Activated CD4-positive, alpha-beta T cell treated with anti-CD3 and anti-CD28 coated beads, Interleukin-2, amount 10 ng/mL, durations not matched to agents 7 days and 5 days (primary cell): Measurements from ENCODE around the gene PTPRD. TPM values are rescaled to one million over a fixed set of nuclear protein-coding genes. Genes with fewer than 3 reads are reported as not detected.

Experiments used
- CTCF ChIA-PET: fragments of 350-600 bp; sonication (Branson Sonifier 250); formaldehyde crosslinking; loops from one replicate; lab custom pipeline; 2021; ENCODE audit warnings: antibody characterized with exemption; lab: Charles Lee
- POLR2A ChIA-PET: fragments of 350-600 bp; sonication (Branson Sonifier 250); formaldehyde crosslinking; loops from one replicate; lab custom pipeline; 2021; ENCODE audit warnings: antibody characterized with exemption; lab: Charles Lee
- DNase-seq: peaks from one replicate; pipeline ENCODE4 v3.0.0-alpha.2; 2020
- H3K27ac Mint-ChIP-seq: one replicate; pipeline ENCODE4 v1.8.0; 2021; ENCODE audit warnings: mild to moderate bottlenecking, moderate library complexity, mixed read lengths
- H3K27me3 Mint-ChIP-seq: one replicate; pipeline ENCODE4 v1.8.0; 2021; ENCODE audit warnings: mixed read lengths
- H3K36me3 Mint-ChIP-seq: one replicate; pipeline ENCODE4 v1.8.0; 2021; ENCODE audit warnings: low read depth, mixed read lengths
- H3K4me1 Mint-ChIP-seq: one replicate; pipeline ENCODE4 v1.8.0; 2021; ENCODE audit warnings: mixed read lengths
- H3K4me3 Mint-ChIP-seq: one replicate; pipeline ENCODE4 v1.8.0; 2021; ENCODE audit warnings: mild to moderate bottlenecking, moderate library complexity, mixed read lengths
- H3K9me3 Mint-ChIP-seq: one replicate; pipeline ENCODE4 v1.8.0; 2021; ENCODE audit warnings: mixed read lengths
- total RNA-seq, 2 experiments: library from RNA; stranded (reverse); gene quantifications; one replicate each; pipeline ENCODE4 v1.2.3, GENCODE V29; 2021

Gene PTPRD
- total RNA-seq, 2 experiments from 2014 or later: not detected

GRCh38 chr9:8670751-8671150 lies 1942.1 kb downstream of the PTPRD start:
- Mint-ChIP-seq H3K9me3 (no peaks in the 10 kb centered on the region), H3K4me1 (no peaks in the 10 kb centered on the region), H3K4me3 (no peak overlapping the region), H3K27me3 (no peaks in the 10 kb centered on the region), H3K36me3 (no peaks in the 10 kb centered on the region), H3K27ac (no peak overlapping the region)
- CTCF ChIA-PET: no interaction called here
- POLR2A ChIA-PET: no interaction called here
- no peak for DNase-seq

- Mint-ChIP-seq H3K27me3 (no peaks in the 10 kb centered on the region), H3K4me1 (no peaks in the 10 kb centered on the region), H3K27ac (no peak overlapping the region), H3K4me3 (no peak overlapping the region), H3K36me3 (no peaks in the 10 kb centered on the region), H3K9me3 (no peaks in the 10 kb centered on the region)
- ChIA-PET POLR2A (no interaction called here), CTCF (no interaction called here)
- no peak for DNase-seq
Measured at GRCh38 chr9:8668751-8669150, 1944.1 kb downstream of the PTPRD start.

- ChIA-PET POLR2A (no interaction called here), CTCF (no interaction called here)
- Mint-ChIP-seq H3K36me3 (no peaks in the 10 kb centered on the region), H3K27me3 (no peaks in the 10 kb centered on the region), H3K4me1 (no peaks in the 10 kb centered on the region), H3K4me3 (no peak overlapping the region), H3K9me3 (no peaks in the 10 kb centered on the region), H3K27ac (no peak overlapping the region)
- DNase-seq: no peak
Measured at GRCh38 chr9:8668231-8668630, 1944.6 kb downstream of the PTPRD start.

GRCh38 chr9:8666060-8666459 lies 1946.7 kb downstream of the PTPRD start:
- Mint-ChIP-seq H3K36me3 (no peaks in the 10 kb centered on the region), H3K27ac (no peak overlapping the region), H3K9me3 (no peaks in the 10 kb centered on the region), H3K4me3 (no peak overlapping the region), H3K4me1 (no peaks in the 10 kb centered on the region), H3K27me3 (no peaks in the 10 kb centered on the region)
- ChIA-PET POLR2A (no interaction called here), CTCF (no interaction called here)
- DNase-seq: no peak

GRCh38 chr9:8660383-8660782 lies 1952.4 kb downstream of the PTPRD start:
- Mint-ChIP-seq H3K27ac (no peak overlapping the region), H3K4me1 (no peaks in the 10 kb centered on the region), H3K9me3 (no peaks in the 10 kb centered on the region), H3K4me3 (no peak overlapping the region), H3K36me3 (no peaks in the 10 kb centered on the region), H3K27me3 (no peaks in the 10 kb centered on the region)
- DNase-seq: no peak
- ChIA-PET POLR2A (no interaction called here), CTCF (no interaction called here)

GRCh38 chr9:8659108-8659507 lies 1953.7 kb downstream of the PTPRD start:
- POLR2A ChIA-PET: no interaction called here
- CTCF ChIA-PET: no interaction called here

GRCh38 chr9:8655071-8655470 lies 1957.7 kb downstream of the PTPRD start:
- H3K27me3 Mint-ChIP-seq: no peaks in the 10 kb centered on the region
- H3K4me1 Mint-ChIP-seq: no peaks in the 10 kb centered on the region
- no peak overlapping the region for H3K4me3 Mint-ChIP-seq
- no peak for DNase-seq
- no peaks in the 10 kb centered on the region for H3K9me3 Mint-ChIP-seq
- ChIA-PET POLR2A (no interaction called here), CTCF (interaction anchor here (0.7 kb wide), 2 partner anchors 21 to 39 kb away, joined by 3 to 4 read pairs; no protein-coding TSS in a partner anchor)
- H3K27ac Mint-ChIP-seq: no peak overlapping the region
- H3K36me3 Mint-ChIP-seq: no peaks in the 10 kb centered on the region

More at GRCh38 chr9:8659108-8659507, 1953.7 kb downstream of the PTPRD start:
- Mint-ChIP-seq H3K27me3 (no peaks in the 10 kb centered on the region), H3K4me1 (no peaks in the 10 kb centered on the region), H3K9me3 (no peaks in the 10 kb centered on the region), H3K36me3 (no peaks in the 10 kb centered on the region), H3K4me3 (no peak overlapping the region), H3K27ac (no peak overlapping the region)
- DNase-seq: no peak

- no peak for DNase-seq
- Mint-ChIP-seq H3K4me3 (no peak overlapping the region), H3K9me3 (no peaks in the 10 kb centered on the region), H3K4me1 (no peaks in the 10 kb centered on the region), H3K36me3 (no peaks in the 10 kb centered on the region), H3K27ac (no peak overlapping the region), H3K27me3 (no peaks in the 10 kb centered on the region)
- POLR2A ChIA-PET: no interaction called here
- CTCF ChIA-PET: no interaction called here
Measured at GRCh38 chr9:8653855-8654254, 1958.9 kb downstream of the PTPRD start.

- POLR2A ChIA-PET: no interaction called here
- no peak overlapping the region for H3K27ac Mint-ChIP-seq
Measured at GRCh38 chr9:8653111-8653510, 1959.7 kb downstream of the PTPRD start.

GRCh38 chr9:8652255-8652654 lies 1960.5 kb downstream of the PTPRD start:
- Mint-ChIP-seq H3K27me3 (no peaks in the 10 kb centered on the region), H3K36me3 (no peaks in the 10 kb centered on the region), H3K4me3 (no peak overlapping the region), H3K9me3 (no peaks in the 10 kb centered on the region), H3K4me1 (no peaks in the 10 kb centered on the region), H3K27ac (no peak overlapping the region)
- DNase-seq: no peak
- ChIA-PET CTCF (no interaction called here), POLR2A (no interaction called here)

More at GRCh38 chr9:8653111-8653510, 1959.7 kb downstream of the PTPRD start:
- Mint-ChIP-seq H3K9me3 (no peaks in the 10 kb centered on the region), H3K4me1 (no peaks in the 10 kb centered on the region), H3K36me3 (no peaks in the 10 kb centered on the region), H3K27me3 (no peaks in the 10 kb centered on the region), H3K4me3 (no peak overlapping the region)
- CTCF ChIA-PET: no interaction called here
- no peak for DNase-seq

- H3K4me3 Mint-ChIP-seq: no peak overlapping the region
- H3K27me3 Mint-ChIP-seq: no peaks in the 10 kb centered on the region
- no peaks in the 10 kb centered on the region for H3K9me3 Mint-ChIP-seq
- no peak overlapping the region for H3K27ac Mint-ChIP-seq
- no peak for DNase-seq
- CTCF ChIA-PET: no interaction called here
- no peaks in the 10 kb centered on the region for H3K36me3 Mint-ChIP-seq
- POLR2A ChIA-PET: no interaction called here
- no peaks in the 10 kb centered on the region for H3K4me1 Mint-ChIP-seq
Measured at GRCh38 chr9:8651846-8652215, 1961.0 kb downstream of the PTPRD start.

- no peaks in the 10 kb centered on the region for H3K9me3 Mint-ChIP-seq
- DNase-seq: no peak
- H3K27ac Mint-ChIP-seq: no peak overlapping the region
- H3K36me3 Mint-ChIP-seq: no peaks in the 10 kb centered on the region
- ChIA-PET CTCF (no interaction called here), POLR2A (no interaction called here)
- no peaks in the 10 kb centered on the region for H3K4me1 Mint-ChIP-seq
- H3K4me3 Mint-ChIP-seq: no peak overlapping the region
- H3K27me3 Mint-ChIP-seq: no peaks in the 10 kb centered on the region
Measured at GRCh38 chr9:8651070-8651845, 1961.5 kb downstream of the PTPRD start.

GRCh38 chr9:8649807-8650206 lies 1963.0 kb downstream of the PTPRD start:
- no peak for DNase-seq
- Mint-ChIP-seq H3K27ac (no peak overlapping the region), H3K36me3 (no peaks in the 10 kb centered on the region), H3K4me1 (no peaks in the 10 kb centered on the region), H3K9me3 (no peaks in the 10 kb centered on the region), H3K27me3 (no peaks in the 10 kb centered on the region), H3K4me3 (no peak overlapping the region)
- CTCF ChIA-PET: no interaction called here
- POLR2A ChIA-PET: no interaction called here

- no peaks in the 10 kb centered on the region for H3K4me1 Mint-ChIP-seq
- CTCF ChIA-PET: no interaction called here
Measured at GRCh38 chr9:8649160-8649559, 1963.6 kb downstream of the PTPRD start.

More at GRCh38 chr9:8649160-8649559, 1963.6 kb downstream of the PTPRD start:
- H3K9me3 Mint-ChIP-seq: no peaks in the 10 kb centered on the region
- no peak for DNase-seq
- no peaks in the 10 kb centered on the region for H3K27me3 Mint-ChIP-seq
- no peak overlapping the region for H3K27ac Mint-ChIP-seq
- POLR2A ChIA-PET: no interaction called here
- no peak overlapping the region for H3K4me3 Mint-ChIP-seq
- no peaks in the 10 kb centered on the region for H3K36me3 Mint-ChIP-seq
